ENCODE data around the gene HBA1.

DNA sequence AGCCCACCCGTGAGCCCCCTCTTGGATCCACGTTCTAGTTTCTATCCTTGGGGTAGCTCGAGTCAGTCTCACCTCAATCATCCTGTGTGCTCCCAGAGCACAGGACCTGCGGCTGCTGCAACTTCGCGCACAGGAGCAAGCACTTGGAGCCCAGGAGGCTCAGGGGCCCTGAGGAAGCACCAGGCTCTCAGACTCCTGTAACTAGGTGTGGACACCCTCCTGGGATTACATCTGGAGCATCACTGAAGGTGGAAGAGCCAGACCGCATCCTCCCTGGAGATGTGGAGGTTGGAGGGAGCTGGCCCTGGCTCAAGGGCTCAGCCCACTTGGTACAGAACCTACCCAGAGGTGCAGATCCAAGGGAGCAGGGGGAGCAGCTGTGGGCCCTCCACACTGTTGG is 6.5 kb downstream of the HBA1 start:
- TF ChIP-seq EP300 (IDR thresholded peaks at IDR 0.05) (no peak), POLR2A (IDR thresholded peaks at IDR 0.05) (no peak)
- TF ChIP-seq, protein P1, sequence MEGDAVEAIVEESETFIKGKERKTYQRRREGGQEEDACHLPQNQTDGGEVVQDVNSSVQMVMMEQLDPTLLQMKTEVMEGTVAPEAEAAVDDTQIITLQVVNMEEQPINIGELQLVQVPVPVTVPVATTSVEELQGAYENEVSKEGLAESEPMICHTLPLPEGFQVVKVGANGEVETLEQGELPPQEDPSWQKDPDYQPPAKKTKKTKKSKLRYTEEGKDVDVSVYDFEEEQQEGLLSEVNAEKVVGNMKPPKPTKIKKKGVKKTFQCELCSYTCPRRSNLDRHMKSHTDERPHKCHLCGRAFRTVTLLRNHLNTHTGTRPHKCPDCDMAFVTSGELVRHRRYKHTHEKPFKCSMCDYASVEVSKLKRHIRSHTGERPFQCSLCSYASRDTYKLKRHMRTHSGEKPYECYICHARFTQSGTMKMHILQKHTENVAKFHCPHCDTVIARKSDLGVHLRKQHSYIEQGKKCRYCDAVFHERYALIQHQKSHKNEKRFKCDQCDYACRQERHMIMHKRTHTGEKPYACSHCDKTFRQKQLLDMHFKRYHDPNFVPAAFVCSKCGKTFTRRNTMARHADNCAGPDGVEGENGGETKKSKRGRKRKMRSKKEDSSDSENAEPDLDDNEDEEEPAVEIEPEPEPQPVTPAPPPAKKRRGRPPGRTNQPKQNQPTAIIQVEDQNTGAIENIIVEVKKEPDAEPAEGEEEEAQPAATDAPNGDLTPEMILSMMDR (IDR thresholded peaks at IDR 0.05) = no peak

Data from tibial nerve (tissue), 4 donors.